ENCODE measurements around the gene SCN5A. TPM values are rescaled to one million over a fixed set of nuclear protein-coding genes. Genes with fewer than 3 reads are reported as not detected.

SCN5A gene
- total RNA-seq, 1 donor = not detected

DNA sequence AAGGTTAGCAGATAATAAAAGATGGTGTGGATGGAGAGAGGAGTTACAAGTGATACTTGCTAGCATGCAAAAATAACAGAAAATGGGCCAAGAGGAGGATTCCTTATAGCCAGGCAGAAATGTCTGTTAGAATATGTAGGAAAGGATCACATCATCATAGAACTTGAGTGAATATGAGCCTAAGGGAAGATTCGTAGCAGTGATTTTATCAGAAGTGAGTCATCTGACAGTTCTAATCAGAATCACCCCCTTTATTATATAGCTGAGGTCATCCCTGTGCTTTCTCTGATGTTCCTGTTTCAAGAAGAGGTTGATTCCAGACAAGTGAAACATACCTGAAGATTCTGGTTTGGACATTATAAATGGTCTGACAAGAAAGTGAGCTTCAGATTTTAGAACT, 130.5 kb downstream of the SCN5A start:
- Histone ChIP-seq H3K4me1 (ENCODE audit: insufficient read depth, low read length) (peaks cover 3% of the 10 kb centered on the region), H3K27ac (ENCODE audit: low read depth, low read length) (no peak overlapping the region), H3K9me3 (ENCODE audit: low read depth, low read length) (no peaks in the 10 kb centered on the region), H3K79me2 (ENCODE audit: insufficient read depth, low read length) (no peaks in the 10 kb centered on the region), H3K4me2 (ENCODE audit: insufficient read depth, low read length) (no peak overlapping the region), H2AFZ (ENCODE audit: low read length) (no peak overlapping the region), H3K27me3 (ENCODE audit: insufficient read depth, low read length) (no peaks in the 10 kb centered on the region), H3K36me3 (ENCODE audit: insufficient read depth, low read length) (peaks cover 24% of the 10 kb centered on the region), H3K4me3 (ENCODE audit: insufficient read depth, low read length) (no peak overlapping the region), H4K20me1 (ENCODE audit: insufficient read depth, low read length) (peaks cover 4% of the 10 kb centered on the region)
- TF ChIP-seq, protein P1, sequence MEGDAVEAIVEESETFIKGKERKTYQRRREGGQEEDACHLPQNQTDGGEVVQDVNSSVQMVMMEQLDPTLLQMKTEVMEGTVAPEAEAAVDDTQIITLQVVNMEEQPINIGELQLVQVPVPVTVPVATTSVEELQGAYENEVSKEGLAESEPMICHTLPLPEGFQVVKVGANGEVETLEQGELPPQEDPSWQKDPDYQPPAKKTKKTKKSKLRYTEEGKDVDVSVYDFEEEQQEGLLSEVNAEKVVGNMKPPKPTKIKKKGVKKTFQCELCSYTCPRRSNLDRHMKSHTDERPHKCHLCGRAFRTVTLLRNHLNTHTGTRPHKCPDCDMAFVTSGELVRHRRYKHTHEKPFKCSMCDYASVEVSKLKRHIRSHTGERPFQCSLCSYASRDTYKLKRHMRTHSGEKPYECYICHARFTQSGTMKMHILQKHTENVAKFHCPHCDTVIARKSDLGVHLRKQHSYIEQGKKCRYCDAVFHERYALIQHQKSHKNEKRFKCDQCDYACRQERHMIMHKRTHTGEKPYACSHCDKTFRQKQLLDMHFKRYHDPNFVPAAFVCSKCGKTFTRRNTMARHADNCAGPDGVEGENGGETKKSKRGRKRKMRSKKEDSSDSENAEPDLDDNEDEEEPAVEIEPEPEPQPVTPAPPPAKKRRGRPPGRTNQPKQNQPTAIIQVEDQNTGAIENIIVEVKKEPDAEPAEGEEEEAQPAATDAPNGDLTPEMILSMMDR (IDR thresholded peaks at IDR 0.05; ENCODE audit: extremely low read depth, low read depth, low read length) = no peak
- no peak for DNase-seq (ENCODE audit: insufficient read length, low spot score, missing footprints)

DNA sequence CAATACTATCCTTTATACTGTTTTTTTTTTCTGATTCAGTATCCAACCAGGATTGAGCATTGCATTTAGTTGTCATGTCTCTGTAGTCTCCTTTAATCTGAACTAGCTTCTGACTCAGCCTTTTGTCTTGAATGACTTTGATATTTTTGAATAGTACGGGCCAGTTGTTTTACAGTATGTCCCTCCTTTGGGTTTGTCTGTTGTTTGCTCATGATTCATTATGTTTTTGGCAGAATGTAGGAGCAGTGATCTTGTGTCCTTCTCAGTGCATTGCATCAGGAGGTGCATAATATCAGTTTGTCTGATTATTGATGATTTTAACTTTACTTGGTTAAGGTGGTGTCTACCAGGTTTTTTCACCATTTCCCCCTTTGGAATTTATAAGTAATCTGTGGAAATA, 132.8 kb downstream of the SCN5A start:
- no peak overlapping the region for H2AFZ ChIP-seq (ENCODE audit: low read length)
- no peaks in the 10 kb centered on the region for H3K27me3 ChIP-seq (ENCODE audit: insufficient read depth, low read length)
- no peaks in the 10 kb centered on the region for H3K4me1 ChIP-seq (ENCODE audit: insufficient read depth, low read length)
- H3K79me2 ChIP-seq (ENCODE audit: insufficient read depth, low read length) = no peaks in the 10 kb centered on the region
- TF ChIP-seq, protein P1 (IDR thresholded peaks at IDR 0.05; ENCODE audit: extremely low read depth, low read depth, low read length) = no peak
- H3K4me2 ChIP-seq (ENCODE audit: insufficient read depth, low read length) = no peak overlapping the region
- H3K4me3 ChIP-seq (ENCODE audit: insufficient read depth, low read length) = no peak overlapping the region
- H3K9me3 ChIP-seq (ENCODE audit: low read depth, low read length) = no peaks in the 10 kb centered on the region
- H4K20me1 ChIP-seq (ENCODE audit: insufficient read depth, low read length) = peaks cover 3% of the 10 kb centered on the region
- H3K27ac ChIP-seq (ENCODE audit: low read depth, low read length) = no peak overlapping the region
- H3K36me3 ChIP-seq (ENCODE audit: insufficient read depth, low read length) = peaks cover 18% of the 10 kb centered on the region
- no peak for DNase-seq (ENCODE audit: insufficient read length, low spot score, missing footprints)

DNA sequence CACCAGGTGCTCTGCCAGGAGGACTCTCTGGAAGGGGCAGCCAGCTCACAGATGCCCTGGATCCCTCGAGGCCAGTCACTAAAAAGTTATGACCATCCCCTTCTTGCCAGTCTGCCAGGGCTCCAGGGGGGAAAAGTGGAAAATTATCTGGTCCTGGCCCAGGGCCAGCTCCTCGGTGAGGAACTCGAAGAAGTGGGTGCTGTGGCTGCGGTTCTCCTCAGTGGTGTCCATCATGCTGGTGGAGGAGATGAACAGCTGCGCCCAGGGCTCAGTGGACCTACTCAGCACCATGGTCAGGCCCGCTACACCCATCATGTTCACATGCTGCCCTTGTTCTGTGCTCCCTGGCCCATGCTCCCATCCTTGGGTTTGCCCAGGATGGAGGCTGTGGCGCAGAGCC, 134.1 kb downstream of the SCN5A start:
- H3K27me3 ChIP-seq (ENCODE audit: insufficient read depth, low read length) = no peaks in the 10 kb centered on the region
- DNase-seq (ENCODE audit: insufficient read length, low spot score, missing footprints) = no peak
- no peak overlapping the region for H3K4me2 ChIP-seq (ENCODE audit: insufficient read depth, low read length)
- H3K79me2 ChIP-seq (ENCODE audit: insufficient read depth, low read length) = no peaks in the 10 kb centered on the region
- TF ChIP-seq, protein P1 (IDR thresholded peaks at IDR 0.05; ENCODE audit: extremely low read depth, low read depth, low read length) = no peak
- H3K4me3 ChIP-seq (ENCODE audit: insufficient read depth, low read length) = no peak overlapping the region
- H4K20me1 ChIP-seq (ENCODE audit: insufficient read depth, low read length) = no peaks in the 10 kb centered on the region
- peaks cover 24% of the 10 kb centered on the region for H3K36me3 ChIP-seq (ENCODE audit: insufficient read depth, low read length)
- H3K27ac ChIP-seq (ENCODE audit: low read depth, low read length) = no peak overlapping the region
- H3K4me1 ChIP-seq (ENCODE audit: insufficient read depth, low read length) = no peaks in the 10 kb centered on the region
- no peak overlapping the region for H2AFZ ChIP-seq (ENCODE audit: low read length)
- H3K9me3 ChIP-seq (ENCODE audit: low read depth, low read length) = no peaks in the 10 kb centered on the region

DNA sequence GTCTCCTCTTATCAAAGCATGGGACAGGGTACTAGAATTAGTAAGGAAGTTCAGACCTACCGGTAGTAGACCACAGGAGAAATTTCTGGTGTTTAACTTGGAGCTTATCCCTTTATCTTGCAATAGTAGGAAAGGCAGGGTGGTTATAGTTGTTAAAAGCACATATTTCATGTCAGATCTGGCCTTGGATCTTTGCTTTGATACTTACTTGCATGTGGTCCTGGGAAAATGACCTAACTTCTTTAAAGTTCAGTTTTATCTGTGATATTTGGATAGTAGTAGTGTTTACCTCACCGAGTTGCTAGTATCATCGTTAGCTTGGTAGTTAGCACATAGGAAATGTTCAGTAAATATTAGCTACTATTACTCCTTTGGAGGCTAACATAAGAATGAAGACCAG, 137.9 kb downstream of the SCN5A start:
- Histone ChIP-seq H3K9me3 (ENCODE audit: low read depth, low read length) (no peaks in the 10 kb centered on the region), H3K4me1 (ENCODE audit: insufficient read depth, low read length) (no peaks in the 10 kb centered on the region), H2AFZ (ENCODE audit: low read length) (no peak overlapping the region), H3K79me2 (ENCODE audit: insufficient read depth, low read length) (no peaks in the 10 kb centered on the region), H3K4me3 (ENCODE audit: insufficient read depth, low read length) (no peak overlapping the region), H3K27me3 (ENCODE audit: insufficient read depth, low read length) (no peaks in the 10 kb centered on the region), H3K27ac (ENCODE audit: low read depth, low read length) (no peak overlapping the region), H3K4me2 (ENCODE audit: insufficient read depth, low read length) (no peak overlapping the region), H4K20me1 (ENCODE audit: insufficient read depth, low read length) (no peaks in the 10 kb centered on the region), H3K36me3 (ENCODE audit: insufficient read depth, low read length) (peaks cover 29% of the 10 kb centered on the region)
- TF ChIP-seq, protein P1 (IDR thresholded peaks at IDR 0.05; ENCODE audit: extremely low read depth, low read depth, low read length) = no peak
- DNase-seq (ENCODE audit: insufficient read length, low spot score, missing footprints) = no peak

Measured in osteoblast (primary cell).